Liver (tissue), 3 donors: ENCODE results near the gene SLC24A3.

ENCODE experiments used
- EGR1 ChIP-seq, 2 donors: IDR thresholded peaks; 2 replicates each; pipeline ENCODE4 v1.6.1; 2016 to 2018; ENCODE audit warnings: antibody characterized with exemption in 2 of 2, low read depth in 2 of 2
- GABPA ChIP-seq, 2 donors: IDR thresholded peaks in 1 of 2; conservative IDR thresholded peaks in 1 of 2; 2 replicates each; pipeline ENCODE4 v1.6.1; 2016; ENCODE audit warnings: antibody characterized with exemption in 2 of 2, mild to moderate bottlenecking in 1 of 2, moderate library complexity in 1 of 2
- JUND ChIP-seq, 2 donors: IDR thresholded peaks; 2 replicates each; pipeline ENCODE4 v1.6.1; 2016; ENCODE audit warnings: antibody characterized with exemption in 2 of 2
- TF ChIP-seq, protein P1 (sequence below): IDR thresholded peaks from 2 replicates; pipeline ENCODE4 v1.6.1; 2016; ENCODE audit warnings: antibody characterized with exemption
- TF ChIP-seq, protein P2 (sequence below): IDR thresholded peaks from 2 replicates; pipeline ENCODE4 v1.6.1; 2016; ENCODE audit warnings: antibody characterized with exemption, mild to moderate bottlenecking
- TF ChIP-seq, protein P3 (sequence below): fragments of 150-350 bp; IDR thresholded peaks from 2 replicates; pipeline ENCODE4 v1.5.1; 2017; ENCODE audit warnings: improper control_type of control experiment, low read depth, low read length; ENCODE audit not compliant: missing input control
- donor health status: healthy.
- donor health status: healthy.

DNA sequence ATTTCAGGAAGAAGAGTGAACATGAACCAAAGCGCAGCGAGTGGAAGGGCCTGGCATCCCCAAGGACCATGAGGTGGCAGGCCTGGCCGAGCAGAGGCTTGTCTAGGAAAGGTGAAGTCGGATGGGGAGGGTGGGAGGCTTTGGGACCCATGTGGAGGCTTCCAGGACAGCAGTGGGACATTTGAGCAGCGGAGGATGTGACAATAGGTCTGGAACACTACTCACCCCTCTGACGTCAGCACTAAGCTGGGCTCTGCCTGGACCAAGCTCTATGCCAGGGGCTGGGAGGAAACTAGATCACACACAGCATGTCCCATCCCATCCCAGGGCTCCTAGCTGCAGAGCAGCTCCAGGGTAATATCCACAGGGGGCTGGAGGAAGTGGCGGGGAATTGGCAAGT lies 370.3 kb downstream of the SLC24A3 start:
- TF ChIP-seq, protein P1, sequence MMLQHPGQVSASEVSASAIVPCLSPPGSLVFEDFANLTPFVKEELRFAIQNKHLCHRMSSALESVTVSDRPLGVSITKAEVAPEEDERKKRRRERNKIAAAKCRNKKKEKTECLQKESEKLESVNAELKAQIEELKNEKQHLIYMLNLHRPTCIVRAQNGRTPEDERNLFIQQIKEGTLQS = no peak
- TF ChIP-seq EGR1 (IDR thresholded peaks at IDR 0.05; ENCODE audit: low read depth in 2 of 2) = no peak
- no peak for TF ChIP-seq GABPA (IDR thresholded peaks at IDR 0.05 in 1 of 2, conservative IDR thresholded peaks at IDR 0.05 in 1 of 2)
- TF ChIP-seq JUND (IDR thresholded peaks at IDR 0.05) = no peak
- TF ChIP-seq, protein P2, sequence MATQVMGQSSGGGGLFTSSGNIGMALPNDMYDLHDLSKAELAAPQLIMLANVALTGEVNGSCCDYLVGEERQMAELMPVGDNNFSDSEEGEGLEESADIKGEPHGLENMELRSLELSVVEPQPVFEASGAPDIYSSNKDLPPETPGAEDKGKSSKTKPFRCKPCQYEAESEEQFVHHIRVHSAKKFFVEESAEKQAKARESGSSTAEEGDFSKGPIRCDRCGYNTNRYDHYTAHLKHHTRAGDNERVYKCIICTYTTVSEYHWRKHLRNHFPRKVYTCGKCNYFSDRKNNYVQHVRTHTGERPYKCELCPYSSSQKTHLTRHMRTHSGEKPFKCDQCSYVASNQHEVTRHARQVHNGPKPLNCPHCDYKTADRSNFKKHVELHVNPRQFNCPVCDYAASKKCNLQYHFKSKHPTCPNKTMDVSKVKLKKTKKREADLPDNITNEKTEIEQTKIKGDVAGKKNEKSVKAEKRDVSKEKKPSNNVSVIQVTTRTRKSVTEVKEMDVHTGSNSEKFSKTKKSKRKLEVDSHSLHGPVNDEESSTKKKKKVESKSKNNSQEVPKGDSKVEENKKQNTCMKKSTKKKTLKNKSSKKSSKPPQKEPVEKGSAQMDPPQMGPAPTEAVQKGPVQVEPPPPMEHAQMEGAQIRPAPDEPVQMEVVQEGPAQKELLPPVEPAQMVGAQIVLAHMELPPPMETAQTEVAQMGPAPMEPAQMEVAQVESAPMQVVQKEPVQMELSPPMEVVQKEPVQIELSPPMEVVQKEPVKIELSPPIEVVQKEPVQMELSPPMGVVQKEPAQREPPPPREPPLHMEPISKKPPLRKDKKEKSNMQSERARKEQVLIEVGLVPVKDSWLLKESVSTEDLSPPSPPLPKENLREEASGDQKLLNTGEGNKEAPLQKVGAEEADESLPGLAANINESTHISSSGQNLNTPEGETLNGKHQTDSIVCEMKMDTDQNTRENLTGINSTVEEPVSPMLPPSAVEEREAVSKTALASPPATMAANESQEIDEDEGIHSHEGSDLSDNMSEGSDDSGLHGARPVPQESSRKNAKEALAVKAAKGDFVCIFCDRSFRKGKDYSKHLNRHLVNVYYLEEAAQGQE = no peak
- TF ChIP-seq, protein P3, sequence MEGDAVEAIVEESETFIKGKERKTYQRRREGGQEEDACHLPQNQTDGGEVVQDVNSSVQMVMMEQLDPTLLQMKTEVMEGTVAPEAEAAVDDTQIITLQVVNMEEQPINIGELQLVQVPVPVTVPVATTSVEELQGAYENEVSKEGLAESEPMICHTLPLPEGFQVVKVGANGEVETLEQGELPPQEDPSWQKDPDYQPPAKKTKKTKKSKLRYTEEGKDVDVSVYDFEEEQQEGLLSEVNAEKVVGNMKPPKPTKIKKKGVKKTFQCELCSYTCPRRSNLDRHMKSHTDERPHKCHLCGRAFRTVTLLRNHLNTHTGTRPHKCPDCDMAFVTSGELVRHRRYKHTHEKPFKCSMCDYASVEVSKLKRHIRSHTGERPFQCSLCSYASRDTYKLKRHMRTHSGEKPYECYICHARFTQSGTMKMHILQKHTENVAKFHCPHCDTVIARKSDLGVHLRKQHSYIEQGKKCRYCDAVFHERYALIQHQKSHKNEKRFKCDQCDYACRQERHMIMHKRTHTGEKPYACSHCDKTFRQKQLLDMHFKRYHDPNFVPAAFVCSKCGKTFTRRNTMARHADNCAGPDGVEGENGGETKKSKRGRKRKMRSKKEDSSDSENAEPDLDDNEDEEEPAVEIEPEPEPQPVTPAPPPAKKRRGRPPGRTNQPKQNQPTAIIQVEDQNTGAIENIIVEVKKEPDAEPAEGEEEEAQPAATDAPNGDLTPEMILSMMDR = no peak
